A549 (cell line): ENCODE measurements around the gene SYCP2.

Experiments used
- BHLHE40 ChIP-seq: IDR thresholded peaks from 2 replicates; pipeline ENCODE4 v1.6.1; 2012; ENCODE audit warnings: low read depth, low read length, inconsistent platforms
- CHD2 ChIP-seq: fragments of 150-350 bp; IDR thresholded peaks from 2 replicates; pipeline ENCODE4 v1.6.1; 2014; ENCODE audit warnings: low read length; ENCODE audit not compliant: partially characterized antibody
- EP300 ChIP-seq, 2 experiments: fragments of >200 bp; sonication (Bioruptor Twin); formaldehyde crosslinking; IDR thresholded peaks; 2 replicates in 1 of 2; 3 replicates in 1 of 2; pipeline ENCODE4 v1.6.1; 2016 to 2017
- MYC ChIP-seq: IDR thresholded peaks from 2 replicates; pipeline ENCODE4 v1.6.1; 2012; ENCODE audit warnings: mild to moderate bottlenecking, inconsistent platforms, low read length, improper control_type of control experiment, borderline replicate concordance
- POLR2A ChIP-seq: IDR thresholded peaks from 2 replicates; pipeline ENCODE4 v1.6.1; 2012; ENCODE audit warnings: mild to moderate bottlenecking, low read length
- RCOR1 ChIP-seq: fragments of 150-350 bp; IDR thresholded peaks from 2 replicates; pipeline ENCODE4 v1.6.1; 2014; ENCODE audit warnings: antibody characterized with exemption, low read length, low read depth
- RFX5 ChIP-seq: fragments of 450-650 bp; IDR thresholded peaks from 2 replicates; pipeline ENCODE4 v1.7.1; 2014; ENCODE audit warnings: antibody characterized with exemption, mild to moderate bottlenecking, moderate library complexity
- SMC3 ChIP-seq: fragments of >200 bp; sonication (Bioruptor Twin); formaldehyde crosslinking; IDR thresholded peaks from 3 replicates; pipeline ENCODE4 v1.6.1; 2018; ENCODE audit warnings: inconsistent platforms
- ZSCAN20 ChIP-seq: fragments of 250-450 bp; sonication (Bioruptor Pico); IDR thresholded peaks from 2 replicates; pipeline ENCODE4 v1.8.0; 2022; ENCODE audit warnings: mild to moderate bottlenecking, moderate library complexity
- TF ChIP-seq, protein P1 (sequence below): fragments of >200 bp; sonication (Bioruptor Twin); formaldehyde crosslinking; IDR thresholded peaks from 3 replicates; pipeline ENCODE4 v1.5.1; 2016
- TF ChIP-seq, protein P2 (sequence below): fragments of 450-650 bp; IDR thresholded peaks from 2 replicates; pipeline ENCODE4 v1.6.1; 2014; ENCODE audit warnings: antibody characterized with exemption
- TF ChIP-seq, protein P3 (sequence below): IDR thresholded peaks from 2 replicates; pipeline ENCODE4 v1.6.1; 2012

DNA sequence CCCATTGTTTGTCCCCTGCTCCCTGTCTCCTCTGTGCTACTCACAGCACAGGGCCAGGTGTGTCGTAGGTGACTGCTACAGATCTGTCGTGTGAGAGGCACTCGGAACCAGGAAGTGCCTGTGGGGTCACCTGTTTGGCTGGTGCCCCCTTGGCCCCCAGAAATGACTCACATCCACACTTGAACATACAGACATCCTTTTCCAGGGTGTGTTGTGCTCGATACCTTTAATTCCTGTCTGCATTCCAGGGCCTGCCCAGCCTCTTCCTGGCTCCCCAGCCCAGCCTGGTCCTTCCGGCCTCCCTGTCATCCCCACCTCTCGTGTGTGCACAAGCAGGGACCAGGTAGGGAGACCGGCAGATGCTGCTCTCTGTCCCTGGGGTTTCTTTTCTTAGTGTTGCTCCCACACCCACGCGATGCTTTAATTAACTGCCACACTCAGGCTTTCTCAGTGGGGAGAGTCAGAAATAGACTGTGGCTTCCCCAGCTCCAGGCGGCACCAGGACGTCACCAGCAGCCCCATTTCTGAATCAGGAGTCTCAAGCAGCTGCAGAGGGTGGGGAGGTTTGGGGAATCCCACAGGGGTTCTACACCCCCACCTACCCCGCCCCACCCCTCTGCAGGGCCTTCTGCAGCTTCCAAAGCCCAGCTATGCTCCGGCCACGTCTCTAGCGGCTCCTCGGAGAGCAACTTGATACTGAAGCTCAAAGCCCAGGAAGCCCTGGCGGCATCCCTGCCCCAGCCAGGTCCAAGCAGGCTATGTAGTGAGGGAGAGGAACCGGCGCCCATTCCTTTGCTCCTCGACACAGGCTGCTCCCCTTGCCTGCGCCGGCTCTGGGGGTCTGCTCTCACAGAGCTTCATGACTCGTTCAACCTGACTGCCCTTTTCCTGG, 102.2 kb downstream of the SYCP2 start:
- TF ChIP-seq POLR2A (no peak), CHD2 (no peak), ZSCAN20 (no peak), RFX5 (no peak), EP300 (IDR thresholded peaks at IDR 0.05) (no peak), MYC (no peak), SMC3 (no peak), RCOR1 (no peak), BHLHE40 (no peak)
- TF ChIP-seq, protein P1, sequence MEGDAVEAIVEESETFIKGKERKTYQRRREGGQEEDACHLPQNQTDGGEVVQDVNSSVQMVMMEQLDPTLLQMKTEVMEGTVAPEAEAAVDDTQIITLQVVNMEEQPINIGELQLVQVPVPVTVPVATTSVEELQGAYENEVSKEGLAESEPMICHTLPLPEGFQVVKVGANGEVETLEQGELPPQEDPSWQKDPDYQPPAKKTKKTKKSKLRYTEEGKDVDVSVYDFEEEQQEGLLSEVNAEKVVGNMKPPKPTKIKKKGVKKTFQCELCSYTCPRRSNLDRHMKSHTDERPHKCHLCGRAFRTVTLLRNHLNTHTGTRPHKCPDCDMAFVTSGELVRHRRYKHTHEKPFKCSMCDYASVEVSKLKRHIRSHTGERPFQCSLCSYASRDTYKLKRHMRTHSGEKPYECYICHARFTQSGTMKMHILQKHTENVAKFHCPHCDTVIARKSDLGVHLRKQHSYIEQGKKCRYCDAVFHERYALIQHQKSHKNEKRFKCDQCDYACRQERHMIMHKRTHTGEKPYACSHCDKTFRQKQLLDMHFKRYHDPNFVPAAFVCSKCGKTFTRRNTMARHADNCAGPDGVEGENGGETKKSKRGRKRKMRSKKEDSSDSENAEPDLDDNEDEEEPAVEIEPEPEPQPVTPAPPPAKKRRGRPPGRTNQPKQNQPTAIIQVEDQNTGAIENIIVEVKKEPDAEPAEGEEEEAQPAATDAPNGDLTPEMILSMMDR, result no peak
- TF ChIP-seq, protein P2, sequence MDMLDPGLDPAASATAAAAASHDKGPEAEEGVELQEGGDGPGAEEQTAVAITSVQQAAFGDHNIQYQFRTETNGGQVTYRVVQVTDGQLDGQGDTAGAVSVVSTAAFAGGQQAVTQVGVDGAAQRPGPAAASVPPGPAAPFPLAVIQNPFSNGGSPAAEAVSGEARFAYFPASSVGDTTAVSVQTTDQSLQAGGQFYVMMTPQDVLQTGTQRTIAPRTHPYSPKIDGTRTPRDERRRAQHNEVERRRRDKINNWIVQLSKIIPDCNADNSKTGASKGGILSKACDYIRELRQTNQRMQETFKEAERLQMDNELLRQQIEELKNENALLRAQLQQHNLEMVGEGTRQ, result no peak
- TF ChIP-seq, protein P3, sequence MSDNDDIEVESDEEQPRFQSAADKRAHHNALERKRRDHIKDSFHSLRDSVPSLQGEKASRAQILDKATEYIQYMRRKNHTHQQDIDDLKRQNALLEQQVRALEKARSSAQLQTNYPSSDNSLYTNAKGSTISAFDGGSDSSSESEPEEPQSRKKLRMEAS, result no peak
